Measurements from ENCODE around the gene CDH6. TPM values are rescaled to one million over a fixed set of nuclear protein-coding genes. Genes with fewer than 3 reads are reported as not detected.
"Not testable (repeated sequence)": the region's sequence is repeated elsewhere in the genome, so short reads cannot be mapped to it uniquely, and the experiment has no call there.

The CDH6 gene
- total and polyA plus RNA-seq, 2 experiments from 2014 or later, result 0.60 to 1.1 TPM

DNA sequence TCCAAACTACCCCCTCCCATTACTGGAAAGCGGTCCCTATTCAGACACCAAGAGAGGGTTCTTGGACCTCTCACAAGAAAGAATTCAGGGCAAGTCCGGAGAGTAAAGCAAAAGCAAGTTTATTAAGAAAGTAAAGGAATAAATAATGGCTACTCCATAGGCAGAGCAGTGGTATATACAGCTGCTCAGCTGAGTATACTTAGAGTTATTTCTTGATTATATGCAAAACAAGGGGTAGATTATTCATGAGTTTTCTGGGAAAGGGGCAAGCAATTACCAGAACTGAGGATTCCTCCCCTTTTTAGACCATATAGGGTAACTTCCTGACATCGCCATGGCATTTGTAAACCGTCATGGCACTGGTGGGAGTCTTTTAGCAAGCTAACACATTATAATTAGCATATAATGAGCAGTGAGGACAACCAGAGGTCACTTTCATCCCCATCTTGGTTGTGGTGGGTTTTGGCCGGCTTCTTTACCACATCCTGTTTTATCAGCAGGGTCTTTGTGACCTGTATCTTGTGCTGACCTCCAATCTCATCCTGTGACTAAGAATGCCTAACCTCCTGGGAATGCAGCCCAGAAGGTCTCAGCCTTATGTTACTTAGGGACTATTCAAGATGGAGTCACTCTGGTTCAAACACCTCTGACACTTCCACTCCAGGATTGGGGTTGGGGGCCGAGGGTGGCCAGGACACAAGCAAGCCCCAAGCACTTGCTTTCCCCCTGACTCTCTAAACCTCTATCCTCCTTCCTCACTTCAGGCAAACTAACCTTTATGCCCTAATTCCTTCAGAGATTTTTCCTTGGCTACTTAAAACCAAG, 168.4 kb downstream of the CDH6 start:
- not testable (repeated sequence) for H3K36me3 ChIP-seq (ENCODE audit: insufficient read depth); H3K79me2 ChIP-seq (replicated peaks; ENCODE audit: insufficient read depth); H3F3A ChIP-seq (replicated peaks; ENCODE audit: low read depth); H3K4me2 ChIP-seq; H3K4me3 Mint-ChIP-seq; H4K20me1 ChIP-seq (replicated peaks; ENCODE audit: insufficient read depth); H3K4me3 ChIP-seq; H3K27me3 Mint-ChIP-seq (ENCODE audit: insufficient read depth, low read depth, poor library complexity); H3K27me3 ChIP-seq (ENCODE audit: insufficient read depth); H3K36me3 Mint-ChIP-seq (ENCODE audit: low read depth); H3K9me3 Mint-ChIP-seq; DNase-seq (ENCODE audit: low spot score)
- Mint-ChIP-seq H3K27ac (peak overlapping the region; percentile 76), H3K4me1 (peaks cover 18% of the 10 kb centered on the region)
- Histone ChIP-seq H2AFZ (peak overlapping the region; percentile 16), H3K4me1 (ENCODE audit: insufficient read depth) (peaks cover 13% of the 10 kb centered on the region), H3K9me2 (ENCODE audit: insufficient read depth) (peaks cover 27% of the 10 kb centered on the region), H3K27ac (ENCODE audit: low read depth) (peak overlapping the region; percentile 82)
- peak; percentile 89; the same call in 1 of the 2 replicates for TF ChIP-seq ZNF114 (CRISPR knock-in tag; IDR thresholded peaks at IDR 0.05)
- TF ChIP-seq, protein P1, sequence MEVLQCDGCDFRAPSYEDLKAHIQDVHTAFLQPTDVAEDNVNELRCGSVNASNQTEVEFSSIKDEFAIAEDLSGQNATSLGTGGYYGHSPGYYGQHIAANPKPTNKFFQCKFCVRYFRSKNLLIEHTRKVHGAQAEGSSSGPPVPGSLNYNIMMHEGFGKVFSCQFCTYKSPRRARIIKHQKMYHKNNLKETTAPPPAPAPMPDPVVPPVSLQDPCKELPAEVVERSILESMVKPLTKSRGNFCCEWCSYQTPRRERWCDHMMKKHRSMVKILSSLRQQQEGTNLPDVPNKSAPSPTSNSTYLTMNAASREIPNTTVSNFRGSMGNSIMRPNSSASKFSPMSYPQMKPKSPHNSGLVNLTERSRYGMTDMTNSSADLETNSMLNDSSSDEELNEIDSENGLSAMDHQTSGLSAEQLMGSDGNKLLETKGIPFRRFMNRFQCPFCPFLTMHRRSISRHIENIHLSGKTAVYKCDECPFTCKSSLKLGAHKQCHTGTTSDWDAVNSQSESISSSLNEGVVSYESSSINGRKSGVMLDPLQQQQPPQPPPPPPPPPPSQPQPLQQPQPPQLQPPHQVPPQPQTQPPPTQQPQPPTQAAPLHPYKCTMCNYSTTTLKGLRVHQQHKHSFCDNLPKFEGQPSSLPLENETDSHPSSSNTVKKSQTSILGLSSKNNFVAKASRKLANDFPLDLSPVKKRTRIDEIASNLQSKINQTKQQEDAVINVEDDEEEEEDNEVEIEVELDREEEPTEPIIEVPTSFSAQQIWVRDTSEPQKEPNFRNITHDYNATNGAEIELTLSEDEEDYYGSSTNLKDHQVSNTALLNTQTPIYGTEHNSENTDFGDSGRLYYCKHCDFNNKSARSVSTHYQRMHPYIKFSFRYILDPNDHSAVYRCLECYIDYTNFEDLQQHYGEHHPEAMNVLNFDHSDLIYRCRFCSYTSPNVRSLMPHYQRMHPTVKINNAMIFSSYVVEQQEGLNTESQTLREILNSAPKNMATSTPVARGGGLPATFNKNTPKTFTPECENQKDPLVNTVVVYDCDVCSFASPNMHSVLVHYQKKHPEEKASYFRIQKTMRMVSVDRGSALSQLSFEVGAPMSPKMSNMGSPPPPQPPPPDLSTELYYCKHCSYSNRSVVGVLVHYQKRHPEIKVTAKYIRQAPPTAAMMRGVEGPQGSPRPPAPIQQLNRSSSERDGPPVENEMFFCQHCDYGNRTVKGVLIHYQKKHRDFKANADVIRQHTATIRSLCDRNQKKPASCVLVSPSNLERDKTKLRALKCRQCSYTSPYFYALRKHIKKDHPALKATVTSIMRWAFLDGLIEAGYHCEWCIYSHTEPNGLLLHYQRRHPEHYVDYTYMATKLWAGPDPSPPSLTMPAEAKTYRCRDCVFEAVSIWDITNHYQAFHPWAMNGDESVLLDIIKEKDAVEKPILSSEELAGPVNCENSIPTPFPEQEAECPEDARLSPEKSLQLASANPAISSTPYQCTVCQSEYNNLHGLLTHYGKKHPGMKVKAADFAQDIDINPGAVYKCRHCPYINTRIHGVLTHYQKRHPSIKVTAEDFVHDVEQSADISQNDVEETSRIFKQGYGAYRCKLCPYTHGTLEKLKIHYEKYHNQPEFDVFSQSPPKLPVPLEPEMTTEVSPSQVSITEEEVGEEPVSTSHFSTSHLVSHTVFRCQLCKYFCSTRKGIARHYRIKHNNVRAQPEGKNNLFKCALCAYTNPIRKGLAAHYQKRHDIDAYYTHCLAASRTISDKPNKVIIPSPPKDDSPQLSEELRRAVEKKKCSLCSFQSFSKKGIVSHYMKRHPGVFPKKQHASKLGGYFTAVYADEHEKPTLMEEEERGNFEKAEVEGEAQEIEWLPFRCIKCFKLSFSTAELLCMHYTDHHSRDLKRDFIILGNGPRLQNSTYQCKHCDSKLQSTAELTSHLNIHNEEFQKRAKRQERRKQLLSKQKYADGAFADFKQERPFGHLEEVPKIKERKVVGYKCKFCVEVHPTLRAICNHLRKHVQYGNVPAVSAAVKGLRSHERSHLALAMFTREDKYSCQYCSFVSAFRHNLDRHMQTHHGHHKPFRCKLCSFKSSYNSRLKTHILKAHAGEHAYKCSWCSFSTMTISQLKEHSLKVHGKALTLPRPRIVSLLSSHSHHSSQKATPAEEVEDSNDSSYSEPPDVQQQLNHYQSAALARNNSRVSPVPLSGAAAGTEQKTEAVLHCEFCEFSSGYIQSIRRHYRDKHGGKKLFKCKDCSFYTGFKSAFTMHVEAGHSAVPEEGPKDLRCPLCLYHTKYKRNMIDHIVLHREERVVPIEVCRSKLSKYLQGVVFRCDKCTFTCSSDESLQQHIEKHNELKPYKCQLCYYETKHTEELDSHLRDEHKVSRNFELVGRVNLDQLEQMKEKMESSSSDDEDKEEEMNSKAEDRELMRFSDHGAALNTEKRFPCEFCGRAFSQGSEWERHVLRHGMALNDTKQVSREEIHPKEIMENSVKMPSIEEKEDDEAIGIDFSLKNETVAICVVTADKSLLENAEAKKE (CRISPR knock-in tag; IDR thresholded peaks at IDR 0.05), result peak; percentile 60; the same call in 1 of the 2 replicates
- peak; percentile 29; the same call in 2 of the 3 replicates for ATAC-seq

DNA sequence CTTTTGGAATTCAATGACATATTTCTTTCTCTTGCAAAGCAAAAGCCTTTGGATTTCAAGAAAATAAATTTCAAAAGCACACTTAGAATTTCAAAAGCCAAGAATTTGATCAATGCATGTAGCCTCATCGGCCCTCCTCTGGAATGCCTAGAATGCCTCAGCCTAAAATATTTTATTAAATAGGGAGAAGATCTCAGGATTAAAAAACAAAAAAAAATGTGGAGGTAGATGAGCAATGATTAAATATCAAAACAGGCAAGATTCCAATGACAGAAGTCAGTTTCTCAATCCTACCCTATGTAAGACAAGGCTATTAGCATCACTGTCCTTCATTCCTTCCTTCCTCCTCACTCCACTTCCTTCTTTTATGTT, 169.0 kb downstream of the CDH6 start:
- Mint-ChIP-seq H3K9me3 (peaks cover 2% of the 10 kb centered on the region; the same call in 2 of the 3 replicates), H3K27ac (peak overlapping the region; percentile 76; the same call in 1 of the 2 replicates), H3K36me3 (ENCODE audit: low read depth) (peaks cover 3% of the 10 kb centered on the region; the same call in 1 of the 3 replicates), H3K27me3 (ENCODE audit: insufficient read depth, low read depth, poor library complexity) (peaks cover 4% of the 10 kb centered on the region), H3K4me1 (peaks cover 18% of the 10 kb centered on the region), H3K4me3 (no peak overlapping the region)
- Histone ChIP-seq H3K4me2 (no peak overlapping the region), H3K27ac (ENCODE audit: low read depth) (peak overlapping the region; percentile 82), H3K4me1 (ENCODE audit: insufficient read depth) (peaks cover 13% of the 10 kb centered on the region), H3K79me2 (replicated peaks; ENCODE audit: insufficient read depth) (no peaks in the 10 kb centered on the region), H2AFZ (no peak overlapping the region), H3K9me2 (ENCODE audit: insufficient read depth) (peaks cover 24% of the 10 kb centered on the region), H3F3A (replicated peaks; ENCODE audit: low read depth) (no peaks in the 10 kb centered on the region), H3K4me3 (no peak overlapping the region), H3K36me3 (ENCODE audit: insufficient read depth) (no peaks in the 10 kb centered on the region), H4K20me1 (replicated peaks; ENCODE audit: insufficient read depth) (no peaks in the 10 kb centered on the region), H3K27me3 (ENCODE audit: insufficient read depth) (no peaks in the 10 kb centered on the region)
- ATAC-seq (peak; percentile 40; the same call in 2 of the 3 replicates), DNase-seq (ENCODE audit: low spot score) (peak; percentile 72)
- TF ChIP-seq JUNB (IDR thresholded peaks at IDR 0.05; ENCODE audit: unreplicated experiment), result no peak
- TF ChIP-seq, protein P1 (CRISPR knock-in tag; IDR thresholded peaks at IDR 0.05), result no peak
